Mesothelial cell of epicardium (in vitro differentiated cells): Measurements from ENCODE around the gene BTBD3. TPM values are rescaled to one million over a fixed set of nuclear protein-coding genes. Genes with fewer than 3 reads are reported as not detected.

ENCODE experiments used
- DNase-seq, 2 experiments: peaks; one replicate each; pipeline ENCODE4 v3.0.0; 2021; ENCODE audit warnings: low spot score in 2 of 2; ENCODE audit not compliant: unreplicated experiment in 2 of 2
- H3K27ac Mint-ChIP-seq: 2 replicates; pipeline ENCODE4 v1.8.0; 2021; ENCODE audit warnings: mixed read lengths
- H3K27me3 Mint-ChIP-seq: 2 replicates; pipeline ENCODE4 v1.8.0; 2021; ENCODE audit warnings: low read depth, mixed read lengths
- H3K36me3 Mint-ChIP-seq: 2 replicates; pipeline ENCODE4 v1.8.0; 2021; ENCODE audit warnings: mixed read lengths
- H3K4me1 Mint-ChIP-seq: 2 replicates; pipeline ENCODE4 v1.8.0; 2021; ENCODE audit warnings: mixed read lengths
- H3K4me3 Mint-ChIP-seq: 2 replicates; pipeline ENCODE4 v1.8.0; 2021; ENCODE audit warnings: mild to moderate bottlenecking, moderate library complexity, mixed read lengths
- H3K9me3 Mint-ChIP-seq: 2 replicates; pipeline ENCODE4 v1.8.0; 2021; ENCODE audit warnings: mixed read lengths
- CTCF ChIP-seq: fragments of 200-600 bp; sonication (generic); IDR thresholded peaks from one replicate; pipeline ENCODE4 v1.5.0; 2021; ENCODE audit warnings: antibody characterized with exemption; ENCODE audit not compliant: unreplicated experiment
- total RNA-seq: library from RNA; stranded (reverse); gene quantifications from 3 replicates; pipeline ENCODE4 v1.2.1, GENCODE V29; 2021

Gene BTBD3
- total RNA-seq, 1 donor from 2014 or later = 58.8 TPM

GRCh38 chr20:11941593-11942246 lies 24.0 kb downstream of the BTBD3 start:
- H3K36me3 Mint-ChIP-seq = no peaks in the 10 kb centered on the region
- no peak overlapping the region for H3K4me3 Mint-ChIP-seq
- TF ChIP-seq CTCF = no peak
- H3K27me3 Mint-ChIP-seq = no peaks in the 10 kb centered on the region
- H3K27ac Mint-ChIP-seq = no peak overlapping the region
- no peaks in the 10 kb centered on the region for H3K9me3 Mint-ChIP-seq
- H3K4me1 Mint-ChIP-seq = peaks cover 2% of the 10 kb centered on the region
- DNase-seq = no peak

- Mint-ChIP-seq H3K27ac (no peak overlapping the region), H3K4me1 (peaks cover 2% of the 10 kb centered on the region), H3K27me3 (no peaks in the 10 kb centered on the region)
Observed at GRCh38 chr20:11943778-11944177, 26.1 kb downstream of the BTBD3 start.

GRCh38 chr20:11948806-11949205 lies 31.1 kb downstream of the BTBD3 start:
- Mint-ChIP-seq H3K27ac (no peak overlapping the region), H3K27me3 (no peaks in the 10 kb centered on the region), H3K36me3 (no peaks in the 10 kb centered on the region), H3K9me3 (no peaks in the 10 kb centered on the region), H3K4me1 (peaks cover 2% of the 10 kb centered on the region), H3K4me3 (no peak overlapping the region)
- no peak for DNase-seq
- TF ChIP-seq CTCF = no peak

More at GRCh38 chr20:11943778-11944177, 26.1 kb downstream of the BTBD3 start:
- no peak overlapping the region for H3K4me3 Mint-ChIP-seq
- DNase-seq = no peak
- TF ChIP-seq CTCF = no peak
- H3K36me3 Mint-ChIP-seq = no peaks in the 10 kb centered on the region
- H3K9me3 Mint-ChIP-seq = no peaks in the 10 kb centered on the region

- Mint-ChIP-seq H3K4me3 (no peak overlapping the region), H3K4me1 (peaks cover 2% of the 10 kb centered on the region), H3K36me3 (peaks cover 3% of the 10 kb centered on the region)
Observed at GRCh38 chr20:11949711-11950110, 32.0 kb downstream of the BTBD3 start.

GRCh38 chr20:11951696-11952095 lies 34.0 kb downstream of the BTBD3 start:
- Mint-ChIP-seq H3K36me3 (peaks cover 3% of the 10 kb centered on the region), H3K27me3 (no peaks in the 10 kb centered on the region)
- no peak for TF ChIP-seq CTCF

More at GRCh38 chr20:11949711-11950110, 32.0 kb downstream of the BTBD3 start:
- Mint-ChIP-seq H3K27ac (no peak overlapping the region), H3K9me3 (peaks cover 7% of the 10 kb centered on the region), H3K27me3 (no peaks in the 10 kb centered on the region)
- TF ChIP-seq CTCF = no peak
- DNase-seq = no peak

More at GRCh38 chr20:11951696-11952095, 34.0 kb downstream of the BTBD3 start:
- H3K9me3 Mint-ChIP-seq = peaks cover 10% of the 10 kb centered on the region
- H3K4me3 Mint-ChIP-seq = no peak overlapping the region
- no peak for DNase-seq
- H3K4me1 Mint-ChIP-seq = no peaks in the 10 kb centered on the region
- no peak overlapping the region for H3K27ac Mint-ChIP-seq
